ENCODE measurements around the gene CTBP2.

DNA sequence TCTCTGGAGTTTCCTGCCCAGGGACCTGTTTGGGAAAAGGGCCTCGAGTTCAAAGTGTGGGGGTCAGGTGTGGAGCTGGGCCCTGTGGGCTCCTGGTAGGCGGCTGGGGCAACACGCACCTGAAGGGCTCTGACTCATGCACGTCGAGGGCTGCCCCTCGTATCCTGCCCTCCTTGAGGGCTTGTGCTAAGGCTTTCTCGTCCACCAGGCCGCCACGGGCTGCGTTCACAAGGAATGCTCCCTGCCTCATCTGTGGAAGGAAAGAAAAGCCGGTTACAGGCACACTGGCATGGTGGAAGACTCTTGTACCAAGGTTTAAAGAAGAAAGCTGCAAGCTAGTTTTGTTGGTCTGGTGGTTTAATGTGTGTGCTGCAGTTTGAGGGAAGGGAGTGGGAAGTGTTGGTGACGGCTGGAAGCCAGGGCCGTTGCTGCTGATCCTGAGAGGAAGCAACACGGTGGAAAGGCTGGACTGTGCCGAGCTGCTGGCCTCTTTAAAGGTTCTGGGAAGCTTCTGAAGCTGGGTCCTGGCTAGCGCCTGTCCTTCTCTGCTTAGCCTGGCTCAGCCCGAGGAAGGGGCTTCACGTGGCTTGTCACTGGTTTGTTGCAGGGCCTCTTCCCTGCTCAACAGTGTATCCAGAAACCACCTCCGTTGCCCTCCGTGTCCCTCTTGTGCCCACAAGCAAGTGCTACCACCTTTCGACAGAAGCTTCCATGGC is 166.5 kb downstream of the CTBP2 start:
- TF ChIP-seq BMI1 (IDR thresholded peaks at IDR 0.05; ENCODE audit: borderline replicate concordance) (no peak), CEBPB (IDR thresholded peaks at IDR 0.05; ENCODE audit: borderline replicate concordance in 1 of 2, low read depth in 2 of 2, low read length in 2 of 2) (no peak), BCL11A (IDR thresholded peaks at IDR 0.05; ENCODE audit: low read depth, low read length) (no peak), ZZZ3 (IDR thresholded peaks at IDR 0.05; ENCODE audit: control insufficient read depth, insufficient read length, low read depth) (no peak), EZH2 (IDR thresholded peaks at IDR 0.05; ENCODE audit: borderline replicate concordance, control insufficient read depth, low read depth, low read length) (no peak), ZBTB11 (CRISPR knock-in tag; IDR thresholded peaks at IDR 0.05) (no peak), YY1 (IDR thresholded peaks at IDR 0.05; ENCODE audit: low read depth, low read length) (no peak), CREB1 (IDR thresholded peaks at IDR 0.05; ENCODE audit: low read depth) (no peak)
- TF ChIP-seq, protein P1, sequence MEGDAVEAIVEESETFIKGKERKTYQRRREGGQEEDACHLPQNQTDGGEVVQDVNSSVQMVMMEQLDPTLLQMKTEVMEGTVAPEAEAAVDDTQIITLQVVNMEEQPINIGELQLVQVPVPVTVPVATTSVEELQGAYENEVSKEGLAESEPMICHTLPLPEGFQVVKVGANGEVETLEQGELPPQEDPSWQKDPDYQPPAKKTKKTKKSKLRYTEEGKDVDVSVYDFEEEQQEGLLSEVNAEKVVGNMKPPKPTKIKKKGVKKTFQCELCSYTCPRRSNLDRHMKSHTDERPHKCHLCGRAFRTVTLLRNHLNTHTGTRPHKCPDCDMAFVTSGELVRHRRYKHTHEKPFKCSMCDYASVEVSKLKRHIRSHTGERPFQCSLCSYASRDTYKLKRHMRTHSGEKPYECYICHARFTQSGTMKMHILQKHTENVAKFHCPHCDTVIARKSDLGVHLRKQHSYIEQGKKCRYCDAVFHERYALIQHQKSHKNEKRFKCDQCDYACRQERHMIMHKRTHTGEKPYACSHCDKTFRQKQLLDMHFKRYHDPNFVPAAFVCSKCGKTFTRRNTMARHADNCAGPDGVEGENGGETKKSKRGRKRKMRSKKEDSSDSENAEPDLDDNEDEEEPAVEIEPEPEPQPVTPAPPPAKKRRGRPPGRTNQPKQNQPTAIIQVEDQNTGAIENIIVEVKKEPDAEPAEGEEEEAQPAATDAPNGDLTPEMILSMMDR (IDR thresholded peaks at IDR 0.05 in 2 of 3, conservative IDR thresholded peaks at IDR 0.05 in 1 of 3; ENCODE audit: control insufficient read depth in 2 of 3, extremely low read depth in 1 of 3, insufficient read depth in 1 of 3, low read depth in 3 of 3, low read length in 3 of 3), result no peak
- TF ChIP-seq, protein P2, sequence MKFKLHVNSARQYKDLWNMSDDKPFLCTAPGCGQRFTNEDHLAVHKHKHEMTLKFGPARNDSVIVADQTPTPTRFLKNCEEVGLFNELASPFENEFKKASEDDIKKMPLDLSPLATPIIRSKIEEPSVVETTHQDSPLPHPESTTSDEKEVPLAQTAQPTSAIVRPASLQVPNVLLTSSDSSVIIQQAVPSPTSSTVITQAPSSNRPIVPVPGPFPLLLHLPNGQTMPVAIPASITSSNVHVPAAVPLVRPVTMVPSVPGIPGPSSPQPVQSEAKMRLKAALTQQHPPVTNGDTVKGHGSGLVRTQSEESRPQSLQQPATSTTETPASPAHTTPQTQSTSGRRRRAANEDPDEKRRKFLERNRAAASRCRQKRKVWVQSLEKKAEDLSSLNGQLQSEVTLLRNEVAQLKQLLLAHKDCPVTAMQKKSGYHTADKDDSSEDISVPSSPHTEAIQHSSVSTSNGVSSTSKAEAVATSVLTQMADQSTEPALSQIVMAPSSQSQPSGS (IDR thresholded peaks at IDR 0.05; ENCODE audit: low read length), result no peak
- TF ChIP-seq, protein P3, sequence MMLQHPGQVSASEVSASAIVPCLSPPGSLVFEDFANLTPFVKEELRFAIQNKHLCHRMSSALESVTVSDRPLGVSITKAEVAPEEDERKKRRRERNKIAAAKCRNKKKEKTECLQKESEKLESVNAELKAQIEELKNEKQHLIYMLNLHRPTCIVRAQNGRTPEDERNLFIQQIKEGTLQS (IDR thresholded peaks at IDR 0.05; ENCODE audit: borderline replicate concordance, extremely low read depth, low read depth, low read length), result no peak

Measured in GM12878 (cell line).